GM12872 (cell line): ENCODE data around the gene PROS1.

Experiments
- TF ChIP-seq, protein P1 (sequence below): IDR thresholded peaks from 3 replicates; pipeline ENCODE4 v1.5.1; 2011; ENCODE audit warnings: low read depth, mild to moderate bottlenecking, low read length, moderate library complexity; ENCODE audit not compliant: insufficient read depth

PROS1 gene

DNA sequence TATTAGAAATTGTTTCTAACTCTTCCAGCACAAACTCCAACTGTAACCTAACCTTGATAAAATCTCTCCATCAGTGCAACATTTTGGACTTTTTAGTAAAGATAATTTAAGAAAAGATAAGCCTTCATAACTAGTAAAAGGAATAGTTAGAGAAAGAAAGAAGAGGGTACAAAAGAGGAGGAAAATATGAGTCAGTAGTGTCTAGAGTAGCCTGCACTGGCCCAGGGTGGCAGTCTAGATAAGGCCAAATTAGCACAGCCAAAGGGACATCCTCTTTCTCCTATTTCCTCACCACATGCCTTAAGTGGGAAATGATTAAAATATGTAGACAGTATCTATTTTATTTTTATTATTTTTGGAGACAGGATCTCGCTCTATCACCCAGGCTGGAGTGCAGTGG, 3.7 kb downstream of the PROS1 start:
- TF ChIP-seq, protein P1, sequence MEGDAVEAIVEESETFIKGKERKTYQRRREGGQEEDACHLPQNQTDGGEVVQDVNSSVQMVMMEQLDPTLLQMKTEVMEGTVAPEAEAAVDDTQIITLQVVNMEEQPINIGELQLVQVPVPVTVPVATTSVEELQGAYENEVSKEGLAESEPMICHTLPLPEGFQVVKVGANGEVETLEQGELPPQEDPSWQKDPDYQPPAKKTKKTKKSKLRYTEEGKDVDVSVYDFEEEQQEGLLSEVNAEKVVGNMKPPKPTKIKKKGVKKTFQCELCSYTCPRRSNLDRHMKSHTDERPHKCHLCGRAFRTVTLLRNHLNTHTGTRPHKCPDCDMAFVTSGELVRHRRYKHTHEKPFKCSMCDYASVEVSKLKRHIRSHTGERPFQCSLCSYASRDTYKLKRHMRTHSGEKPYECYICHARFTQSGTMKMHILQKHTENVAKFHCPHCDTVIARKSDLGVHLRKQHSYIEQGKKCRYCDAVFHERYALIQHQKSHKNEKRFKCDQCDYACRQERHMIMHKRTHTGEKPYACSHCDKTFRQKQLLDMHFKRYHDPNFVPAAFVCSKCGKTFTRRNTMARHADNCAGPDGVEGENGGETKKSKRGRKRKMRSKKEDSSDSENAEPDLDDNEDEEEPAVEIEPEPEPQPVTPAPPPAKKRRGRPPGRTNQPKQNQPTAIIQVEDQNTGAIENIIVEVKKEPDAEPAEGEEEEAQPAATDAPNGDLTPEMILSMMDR: no peak

DNA sequence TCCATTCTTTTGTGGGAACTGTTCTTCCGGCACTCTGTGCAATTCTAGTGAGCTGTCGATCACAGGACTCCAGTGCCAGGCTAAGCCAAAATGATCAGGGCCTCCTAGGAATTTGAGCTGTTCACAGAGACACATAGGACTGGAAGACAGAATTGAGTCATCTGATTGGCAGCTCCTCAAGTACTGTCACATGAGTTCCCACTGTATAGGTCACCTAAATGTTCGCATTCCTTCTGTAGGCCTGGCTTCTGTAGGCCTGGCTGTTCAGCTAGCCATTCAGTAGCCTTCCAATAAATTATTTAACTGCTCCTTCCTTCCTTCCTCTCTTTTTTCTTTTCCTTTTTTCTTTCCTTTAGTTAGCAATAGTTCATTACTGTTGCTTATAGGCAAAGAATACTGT, 4.3 kb downstream of the PROS1 start:
- TF ChIP-seq, protein P1: no peak

DNA sequence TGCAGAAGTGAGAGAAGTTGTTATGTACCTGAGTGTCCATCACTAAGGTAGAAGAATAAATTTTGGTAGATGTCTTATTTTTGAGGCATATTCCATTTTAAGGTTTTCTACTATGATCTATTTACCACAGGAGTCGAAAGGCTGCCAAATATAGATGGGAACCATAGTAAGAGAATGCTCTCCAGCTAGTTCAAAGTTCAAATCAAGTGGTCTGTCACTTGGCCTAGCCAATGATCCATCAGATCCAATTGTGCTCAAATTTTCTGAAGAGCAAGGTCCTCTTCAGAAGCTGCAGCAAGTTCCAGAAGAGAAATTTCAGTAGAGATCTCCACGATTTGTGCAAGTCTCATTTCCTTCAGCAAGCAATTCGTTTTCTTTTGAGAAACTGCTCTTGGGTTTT, 10.9 kb downstream of the PROS1 start:
- TF ChIP-seq, protein P1: no peak

DNA sequence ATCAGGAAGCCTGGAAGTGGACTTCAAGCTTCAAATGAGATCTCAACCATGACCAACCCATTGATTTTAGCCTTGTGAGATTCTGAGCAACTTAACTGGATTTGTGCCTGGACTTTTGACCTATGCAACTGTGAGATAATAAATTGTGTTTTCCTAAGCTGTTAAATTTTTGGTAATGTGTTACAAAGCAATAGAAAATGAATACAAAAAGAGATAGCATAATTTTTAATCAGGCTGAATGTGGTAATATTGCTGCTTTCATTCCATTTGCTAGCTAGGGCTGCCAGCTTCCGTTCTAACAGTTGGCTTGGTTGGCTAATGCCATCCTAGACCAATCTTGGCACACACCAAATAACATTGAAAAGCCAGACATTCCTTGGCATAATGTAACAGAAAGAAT, 12.2 kb downstream of the PROS1 start:
- TF ChIP-seq, protein P1: no peak

DNA sequence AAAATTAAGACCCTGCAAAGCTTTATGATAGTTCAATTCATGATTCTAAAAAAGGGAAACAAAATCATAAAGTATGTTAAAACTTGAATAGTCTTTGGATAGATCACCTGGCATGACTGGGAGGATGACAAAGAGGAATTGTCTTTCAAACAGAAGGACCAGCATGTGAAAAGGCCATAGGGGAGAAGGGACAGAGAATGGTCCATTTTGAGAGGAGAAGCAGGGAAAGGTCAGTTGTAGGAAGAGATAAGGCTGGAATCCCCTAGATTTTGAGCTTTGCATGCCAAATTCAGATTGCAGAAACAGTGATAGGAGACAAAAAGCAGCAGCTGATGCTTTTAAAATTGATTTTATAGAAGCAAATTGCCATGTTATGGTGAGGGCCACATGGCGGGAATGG, 12.7 kb downstream of the PROS1 start:
- TF ChIP-seq, protein P1: no peak

DNA sequence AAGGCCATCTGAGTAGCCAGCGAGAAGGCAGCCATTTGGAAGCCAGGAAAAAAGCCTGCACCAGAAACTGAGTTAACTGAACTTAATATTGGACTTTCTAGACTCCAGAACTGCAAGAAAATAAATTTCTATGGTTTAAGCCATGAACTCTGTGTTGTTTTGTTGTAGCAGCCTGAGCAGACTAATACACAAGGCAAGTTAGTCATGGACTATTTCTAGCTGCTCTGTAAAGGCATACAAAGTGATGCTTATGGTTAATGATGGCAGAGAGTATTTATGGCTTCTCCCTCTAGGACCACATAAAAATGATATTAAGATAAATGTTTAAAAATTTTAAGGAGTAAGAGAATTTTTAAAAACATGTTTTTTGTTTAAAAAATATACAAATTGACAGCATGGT, 37.1 kb downstream of the PROS1 start:
- TF ChIP-seq, protein P1: no peak

DNA sequence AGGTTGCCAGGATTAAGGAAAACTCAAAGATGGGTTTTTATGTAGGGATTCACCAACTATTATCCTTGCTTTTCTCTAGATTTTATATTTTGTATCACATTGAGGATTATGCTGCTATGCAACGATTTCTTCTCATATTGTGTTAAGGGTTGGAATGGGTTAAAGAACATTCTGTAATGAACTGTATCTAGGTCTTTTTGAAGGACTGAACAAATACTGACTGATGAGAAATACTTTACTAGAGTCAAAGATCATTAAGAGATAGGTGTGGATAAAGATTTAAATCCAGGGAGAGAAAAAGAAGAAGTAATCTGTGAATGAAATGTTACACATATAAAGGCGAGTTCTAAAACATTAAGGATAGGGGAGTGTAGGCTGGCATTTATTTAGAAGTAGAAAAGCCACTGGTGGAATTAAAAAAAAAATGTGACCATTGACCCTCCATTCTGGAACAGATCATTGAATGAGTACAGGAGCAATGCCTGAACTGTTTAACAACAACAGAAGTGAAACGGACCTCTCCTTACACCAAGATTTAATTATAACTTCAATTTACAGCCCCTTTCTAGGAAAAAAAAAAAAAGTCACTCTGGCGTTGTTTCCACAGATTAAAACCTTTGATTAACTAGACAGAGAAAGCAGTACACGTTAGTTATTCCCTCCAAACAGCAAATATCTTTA, 39.2 kb downstream of the PROS1 start:
- TF ChIP-seq, protein P1: no peak
